Progenitor cell of endocrine pancreas (in vitro differentiated cells): ENCODE data around the gene FGR. TPM values are rescaled to one million over a fixed set of nuclear protein-coding genes. Genes with fewer than 3 reads are reported as not detected.

Experiments
- DNase-seq: peaks from one replicate; pipeline ENCODE4 v3.0.0; 2021; ENCODE audit warnings: low spot score; ENCODE audit not compliant: unreplicated experiment
- H3K27ac Mint-ChIP-seq: 2 replicates; pipeline ENCODE4 v1.8.0; 2021; ENCODE audit warnings: mild to moderate bottlenecking, moderate library complexity, mixed read lengths
- H3K27me3 Mint-ChIP-seq: 2 replicates; pipeline ENCODE4 v1.8.0; 2021; ENCODE audit warnings: mixed read lengths
- H3K36me3 Mint-ChIP-seq: 2 replicates; pipeline ENCODE4 v1.8.0; 2022; ENCODE audit warnings: mixed read lengths; ENCODE audit not compliant: insufficient read depth
- H3K4me1 Mint-ChIP-seq: 2 replicates; pipeline ENCODE4 v1.8.0; 2021; ENCODE audit warnings: low read depth, mixed read lengths
- H3K4me3 Mint-ChIP-seq: 2 replicates; pipeline ENCODE4 v1.8.0; 2021; ENCODE audit warnings: low read depth, mild to moderate bottlenecking, moderate library complexity, mixed read lengths
- H3K9me3 Mint-ChIP-seq: 2 replicates; pipeline ENCODE4 v1.8.0; 2021; ENCODE audit warnings: low read depth, mixed read lengths
- total RNA-seq: library from RNA; stranded (reverse); gene quantifications from 2 replicates; pipeline ENCODE4 v1.2.1, GENCODE V29; 2021
- TF ChIP-seq, protein P1 (sequence below): fragments of 200-600 bp; sonication (generic); IDR thresholded peaks from one replicate; pipeline ENCODE4 v1.5.0; 2021; ENCODE audit warnings: antibody characterized with exemption, mild to moderate bottlenecking; ENCODE audit not compliant: unreplicated experiment

The FGR gene
- total RNA-seq, 1 donor from 2014 or later = not detected

DNA sequence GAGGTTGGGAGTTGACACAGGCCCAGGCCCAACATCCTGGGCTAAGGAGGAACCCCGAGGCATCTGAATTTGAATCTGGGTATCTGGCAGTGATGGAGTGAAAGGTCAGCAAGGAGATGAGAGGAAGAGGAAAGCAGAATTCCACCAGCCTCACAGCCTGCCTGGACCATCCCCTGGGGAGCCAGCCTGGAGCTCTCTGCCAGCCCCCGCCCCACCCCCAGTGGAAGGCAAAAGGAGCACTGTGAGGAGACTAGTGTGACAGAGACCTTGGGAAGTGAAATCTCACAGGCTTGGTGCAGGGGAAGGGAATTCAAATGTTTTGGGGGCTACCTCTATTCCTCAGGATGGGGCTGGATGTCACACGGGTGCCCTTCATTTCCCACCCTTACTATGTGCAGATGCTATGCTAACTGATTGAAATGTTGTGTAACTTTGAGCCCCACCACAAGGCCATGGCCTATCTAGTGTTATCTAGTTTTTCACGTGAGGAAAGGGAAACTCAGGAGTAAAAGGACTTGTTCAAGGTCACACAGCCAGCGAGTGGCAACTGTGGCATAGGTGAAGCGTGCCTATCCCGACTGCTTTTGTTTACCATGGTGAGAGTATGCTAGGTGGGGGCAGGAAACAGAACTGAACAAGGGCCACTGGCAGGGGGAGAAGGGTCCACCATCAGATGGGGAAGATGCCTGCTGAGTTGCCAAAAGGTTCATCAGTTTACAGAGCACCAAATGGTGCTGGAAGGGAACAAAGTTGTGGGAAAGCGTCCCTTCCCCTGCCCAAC lies 60.8 kb downstream of the FGR start:
- no peaks in the 10 kb centered on the region for H3K36me3 Mint-ChIP-seq
- no peaks in the 10 kb centered on the region for H3K9me3 Mint-ChIP-seq
- peak overlapping the region; percentile 32 for H3K27ac Mint-ChIP-seq
- TF ChIP-seq, protein P1, sequence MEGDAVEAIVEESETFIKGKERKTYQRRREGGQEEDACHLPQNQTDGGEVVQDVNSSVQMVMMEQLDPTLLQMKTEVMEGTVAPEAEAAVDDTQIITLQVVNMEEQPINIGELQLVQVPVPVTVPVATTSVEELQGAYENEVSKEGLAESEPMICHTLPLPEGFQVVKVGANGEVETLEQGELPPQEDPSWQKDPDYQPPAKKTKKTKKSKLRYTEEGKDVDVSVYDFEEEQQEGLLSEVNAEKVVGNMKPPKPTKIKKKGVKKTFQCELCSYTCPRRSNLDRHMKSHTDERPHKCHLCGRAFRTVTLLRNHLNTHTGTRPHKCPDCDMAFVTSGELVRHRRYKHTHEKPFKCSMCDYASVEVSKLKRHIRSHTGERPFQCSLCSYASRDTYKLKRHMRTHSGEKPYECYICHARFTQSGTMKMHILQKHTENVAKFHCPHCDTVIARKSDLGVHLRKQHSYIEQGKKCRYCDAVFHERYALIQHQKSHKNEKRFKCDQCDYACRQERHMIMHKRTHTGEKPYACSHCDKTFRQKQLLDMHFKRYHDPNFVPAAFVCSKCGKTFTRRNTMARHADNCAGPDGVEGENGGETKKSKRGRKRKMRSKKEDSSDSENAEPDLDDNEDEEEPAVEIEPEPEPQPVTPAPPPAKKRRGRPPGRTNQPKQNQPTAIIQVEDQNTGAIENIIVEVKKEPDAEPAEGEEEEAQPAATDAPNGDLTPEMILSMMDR = no peak
- H3K27me3 Mint-ChIP-seq = no peaks in the 10 kb centered on the region
- peaks cover 47% of the 10 kb centered on the region for H3K4me1 Mint-ChIP-seq
- DNase-seq = no peak
- peak overlapping the region; percentile 14 for H3K4me3 Mint-ChIP-seq

DNA sequence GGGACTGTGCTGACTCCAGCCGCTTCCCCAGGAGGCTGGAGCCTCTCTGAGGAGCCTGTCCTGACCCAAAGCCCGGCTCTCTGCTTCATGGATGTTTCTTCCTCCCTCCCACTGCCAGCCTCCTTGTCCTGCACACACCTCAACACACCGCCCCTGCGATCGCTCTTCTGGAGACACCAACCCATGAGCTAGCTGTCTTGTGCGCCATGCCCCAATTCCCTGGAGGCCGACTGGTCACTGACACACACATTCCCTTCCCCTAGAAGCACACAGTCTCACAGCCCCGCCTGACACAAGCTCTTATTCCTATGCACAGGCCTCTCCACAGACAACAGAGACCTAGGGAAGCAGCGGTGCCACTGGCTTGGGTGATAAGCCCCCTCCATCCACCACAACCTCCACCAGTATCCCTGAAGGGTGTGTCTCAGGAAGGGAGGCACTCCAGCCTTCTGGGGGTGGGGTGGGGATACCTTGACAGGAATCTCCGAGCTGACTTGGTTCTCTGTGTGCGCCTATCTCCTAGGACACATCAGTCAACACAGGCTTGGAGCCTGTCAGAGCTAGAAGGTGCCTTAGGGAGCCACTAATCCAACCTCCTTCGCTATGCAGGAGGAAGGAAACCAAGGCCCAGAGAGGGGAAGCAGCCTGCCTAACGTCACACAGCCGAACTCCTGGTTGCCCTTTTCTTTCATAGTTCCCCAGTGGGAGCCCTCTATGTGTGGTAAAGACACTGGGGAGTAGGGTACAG lies 62.1 kb downstream of the FGR start:
- no peak for DNase-seq
- no peaks in the 10 kb centered on the region for H3K36me3 Mint-ChIP-seq
- peak overlapping the region; percentile 96 for H3K27ac Mint-ChIP-seq
- no peaks in the 10 kb centered on the region for H3K9me3 Mint-ChIP-seq
- TF ChIP-seq, protein P1 = no peak
- H3K4me3 Mint-ChIP-seq = peak overlapping the region; percentile 44
- no peaks in the 10 kb centered on the region for H3K27me3 Mint-ChIP-seq
- peaks cover 54% of the 10 kb centered on the region for H3K4me1 Mint-ChIP-seq

DNA sequence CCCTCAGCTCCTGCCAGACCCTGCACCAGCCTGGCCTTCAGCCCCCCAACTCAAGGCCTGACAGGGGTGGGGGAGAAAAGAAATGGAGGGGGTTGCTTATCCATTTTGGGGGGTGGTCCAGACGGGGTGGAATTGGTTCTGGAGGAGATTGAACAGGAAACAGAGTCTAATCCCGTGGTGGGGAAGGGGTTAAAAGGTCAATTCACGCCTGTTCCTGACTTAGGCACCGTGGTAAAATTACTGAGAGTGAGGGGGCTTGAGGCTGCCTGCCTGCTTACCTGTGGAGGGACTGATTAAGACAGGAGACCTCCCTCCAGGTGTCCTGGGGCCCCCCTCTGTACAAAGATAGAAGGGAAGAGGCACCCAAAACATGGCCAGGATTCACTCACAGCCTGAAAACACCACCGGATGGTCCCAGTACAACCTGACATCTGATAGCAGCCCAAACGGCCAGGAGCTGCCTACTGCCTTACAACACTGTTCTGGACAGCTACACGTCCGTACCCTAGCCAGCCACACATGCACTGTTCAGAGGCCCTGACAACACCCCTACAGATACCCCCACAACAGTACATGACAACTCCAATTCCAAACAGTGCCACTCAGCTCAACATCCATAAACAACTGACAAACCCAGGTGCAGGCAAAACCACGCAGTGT lies 62.8 kb downstream of the FGR start:
- H3K4me3 Mint-ChIP-seq = peak overlapping the region; percentile 44
- H3K9me3 Mint-ChIP-seq = no peaks in the 10 kb centered on the region
- peaks cover 61% of the 10 kb centered on the region for H3K4me1 Mint-ChIP-seq
- TF ChIP-seq, protein P1 = no peak
- no peaks in the 10 kb centered on the region for H3K27me3 Mint-ChIP-seq
- H3K36me3 Mint-ChIP-seq = no peaks in the 10 kb centered on the region
- DNase-seq = no peak
- peak overlapping the region; percentile 96 for H3K27ac Mint-ChIP-seq

DNA sequence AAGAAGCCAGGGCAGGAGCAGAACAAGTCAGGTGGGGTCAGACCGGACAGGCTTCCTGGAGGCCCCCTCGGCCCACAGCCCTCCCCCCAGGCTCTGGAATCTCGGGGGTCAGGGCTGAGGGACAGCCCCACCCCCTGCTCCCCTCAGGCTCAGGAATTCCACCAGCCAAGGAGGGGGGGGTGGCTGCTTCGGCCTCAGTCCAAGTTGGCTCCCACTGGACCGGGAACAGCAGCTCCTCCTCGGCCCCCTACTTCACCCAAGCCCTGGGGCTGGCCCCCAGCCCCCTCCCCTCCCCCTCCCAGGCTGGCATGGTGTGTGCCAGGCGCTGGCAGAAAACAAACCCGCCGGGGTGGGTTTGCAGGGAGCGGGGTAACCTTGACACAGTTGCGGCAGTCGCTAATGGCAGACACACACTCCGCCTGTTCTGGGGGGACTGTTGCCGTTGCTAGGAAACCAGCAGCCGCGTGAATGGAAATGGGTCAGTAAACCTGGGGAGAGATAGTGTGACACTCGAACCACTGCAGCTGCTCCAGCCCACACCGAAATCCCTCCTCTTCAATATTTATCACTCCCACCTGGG lies 63.5 kb downstream of the FGR start:
- Mint-ChIP-seq H3K9me3 (no peaks in the 10 kb centered on the region), H3K36me3 (no peaks in the 10 kb centered on the region), H3K4me1 (peaks cover 66% of the 10 kb centered on the region), H3K27me3 (no peaks in the 10 kb centered on the region), H3K27ac (peak overlapping the region; percentile 97), H3K4me3 (peak overlapping the region; percentile 69)
- peak; percentile 28 for DNase-seq
- TF ChIP-seq, protein P1 = no peak

DNA sequence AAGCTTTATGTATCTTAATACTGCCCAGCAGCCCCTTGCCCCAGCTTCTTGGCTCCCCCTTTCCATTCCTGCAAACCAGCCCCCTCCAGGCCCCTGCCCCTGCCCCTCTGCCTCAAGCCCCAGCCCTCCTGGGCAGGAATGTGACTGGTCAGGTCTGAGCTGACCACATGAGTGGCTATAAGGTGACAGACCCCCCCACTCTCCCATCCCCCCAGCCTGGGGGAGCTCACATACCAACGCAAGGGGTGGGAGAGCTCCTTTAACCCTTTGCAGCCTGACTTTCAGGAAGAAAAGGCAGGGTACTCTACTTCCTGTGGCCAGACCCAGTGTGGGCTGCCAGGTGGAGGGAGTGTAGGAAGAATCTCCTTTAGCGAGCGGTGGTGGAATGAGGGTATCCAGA lies 64.2 kb downstream of the FGR start:
- Mint-ChIP-seq H3K27ac (peak overlapping the region; percentile 97), H3K27me3 (no peaks in the 10 kb centered on the region), H3K9me3 (no peaks in the 10 kb centered on the region), H3K36me3 (no peaks in the 10 kb centered on the region), H3K4me3 (peak overlapping the region; percentile 69), H3K4me1 (peaks cover 72% of the 10 kb centered on the region)
- TF ChIP-seq, protein P1 = no peak
- peak; percentile 62 for DNase-seq
